Hepatocyte (in vitro differentiated cells): ENCODE results near the gene GAN.

Source experiments
- CTCF ChIP-seq: fragments of 200-600 bp; sonication (generic); IDR thresholded peaks from 2 replicates; pipeline ENCODE4 v1.5.1; 2016; ENCODE audit warnings: antibody characterized with exemption, mild to moderate bottlenecking; ENCODE audit not compliant: poor library complexity
- EZH2 ChIP-seq: fragments of 200-600 bp; sonication (generic); IDR thresholded peaks from 2 replicates; pipeline ENCODE4 v1.6.1; 2016; ENCODE audit warnings: antibody characterized with exemption, mild to moderate bottlenecking, borderline replicate concordance
- EZH2phosphoT487 ChIP-seq: fragments of 200-600 bp; sonication (generic); IDR thresholded peaks from one replicate; pipeline ENCODE4 v1.6.1; 2018; ENCODE audit warnings: antibody characterized with exemption, mild to moderate bottlenecking, low read depth, moderate library complexity; ENCODE audit not compliant: unreplicated experiment, severe bottlenecking

GRCh38 chr16:81278526-81278925 lies 36.2 kb upstream of the GAN start:
- no peak for TF ChIP-seq CTCF
- no peak for TF ChIP-seq EZH2phosphoT487
- no peak for TF ChIP-seq EZH2
